H1 (cell line): ENCODE results near the gene CCNI2. TPM values are rescaled to one million over a fixed set of nuclear protein-coding genes. Genes with fewer than 3 reads are reported as not detected.

ENCODE experiments used
- CHD7 ChIP-seq: fragments of 300-600 bp; sonication (generic); IDR thresholded peaks from 2 replicates; pipeline ENCODE4 v1.7.1; 2012; ENCODE audit warnings: low read length, moderate library complexity, mild to moderate bottlenecking, inconsistent platforms; ENCODE audit not compliant: insufficient replicate concordance
- EGR1 ChIP-seq: IDR thresholded peaks from 2 replicates; pipeline ENCODE4 v1.6.1; 2011; ENCODE audit warnings: low read depth, low read length, borderline replicate concordance
- HDAC6 ChIP-seq: IDR thresholded peaks from one replicate; pipeline ENCODE4 v1.7.1; 2012; ENCODE audit warnings: low read depth, mild to moderate bottlenecking, inconsistent platforms, low read length, moderate library complexity
- SAP30 ChIP-seq: fragments of 300-600 bp; sonication (generic); IDR thresholded peaks from 2 replicates; pipeline ENCODE4 v1.7.1; 2012; ENCODE audit warnings: low read length, moderate library complexity, mild to moderate bottlenecking, inconsistent platforms; ENCODE audit not compliant: insufficient read depth, insufficient replicate concordance
- polyA plus RNA-seq, 7 experiments: library from polyadenylated mRNA; depleted of rRNA in 3 of 7; stranded (reverse) in 5 of 7; unstranded in 2 of 7; fragments of >200 nt in 5 of 7; fragments of 200-250 nt in 2 of 7; gene quantifications; 1 replicate in 5 of 7; 2 replicates in 1 of 7; 4 replicates in 1 of 7; pipeline versions ENCODE4 v1.2.1 to v1.2.3, GENCODE V29; 2011 to 2013; ENCODE audit warnings: missing spikeins in 2 of 7, mixed read lengths in 2 of 7
- total RNA-seq: library from RNA; stranded (reverse); fragmentation: NEBNext Ultra II Directional; extraction: Animal tissue kit (Norgen Biotek cat#: 25700); gene quantifications from 2 replicates; pipeline ENCODE4 v1.2.1, GENCODE V29; 2021

CCNI2 gene
- total and polyA plus RNA-seq, 2 of the 8 experiments (the other 6 are each of a cell fraction or from before 2014, with no cell fraction given): 1.3 to 1.4 TPM

GRCh38 chr5:132790201-132790865 is 43.1 kb downstream of the CCNI2 start (continued):
- no peak for TF ChIP-seq SAP30
- no peak for TF ChIP-seq CHD7
- TF ChIP-seq EGR1: no peak
- no peak for TF ChIP-seq HDAC6
